Kidney epithelial cell (primary cell): ENCODE data around the gene BPIFB3. TPM values are rescaled to one million over a fixed set of nuclear protein-coding genes. Genes with fewer than 3 reads are reported as not detected.
"Not testable (repeated sequence)": the region's sequence is repeated elsewhere in the genome, so short reads cannot be mapped to it uniquely, and the experiment has no call there.

Experiments
- DNase-seq: peaks from one replicate; pipeline ENCODE4 v3.0.0-alpha.2; 2010; ENCODE audit warnings: low read depth
- H3K27me3 ChIP-seq: 2 replicates; pipeline ENCODE4 v1.6.0; 2011; ENCODE audit warnings: low read length; ENCODE audit not compliant: control insufficient read depth, insufficient read depth
- H3K36me3 ChIP-seq: 2 replicates; pipeline ENCODE4 v1.5.1; 2011; ENCODE audit warnings: low read length; ENCODE audit not compliant: control insufficient read depth, insufficient read depth
- H3K4me3 ChIP-seq: 2 replicates; pipeline ENCODE4 v1.5.1; 2011; ENCODE audit warnings: low read depth, mild to moderate bottlenecking, control low read depth, low read length
- total RNA-seq: library from RNA; depleted of rRNA; stranded (reverse); fragments of >200 nt; gene quantifications from 2 replicates; pipeline ENCODE4 v1.2.3, GENCODE V29; 2015
- TF ChIP-seq, protein P1 (sequence below): IDR thresholded peaks from 2 replicates; pipeline ENCODE4 v1.5.1; 2011; ENCODE audit warnings: mild to moderate bottlenecking, moderate library complexity, low read length, control low read depth, inconsistent platforms; ENCODE audit not compliant: insufficient read depth, poor library complexity, severe bottlenecking

The BPIFB3 gene
- total RNA-seq, 1 donor from 2014 or later: not detected

DNA sequence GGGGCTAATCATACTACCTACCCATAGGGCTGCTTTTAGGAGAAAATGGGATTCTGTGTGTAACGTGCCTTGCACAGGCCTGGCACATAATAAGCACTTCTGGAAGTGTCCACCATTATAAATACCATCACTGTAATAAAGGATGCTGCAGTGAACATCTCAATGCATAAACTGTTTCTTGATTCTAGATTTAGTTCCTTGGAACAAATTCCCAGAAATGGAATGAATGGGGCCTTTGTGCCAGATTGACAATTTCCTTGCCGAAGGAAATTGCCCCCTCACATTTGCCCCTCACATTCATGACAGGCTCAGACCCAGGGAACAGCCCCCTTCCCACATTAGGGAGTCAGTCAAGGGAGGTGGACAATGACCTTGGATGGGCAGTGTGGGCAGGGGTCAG lies 55.0 kb downstream of the BPIFB3 start:
- Histone ChIP-seq H3K36me3 (no peaks in the 10 kb centered on the region), H3K27me3 (no peaks in the 10 kb centered on the region), H3K4me3 (no peak overlapping the region)
- DNase-seq: no peak
- TF ChIP-seq, protein P1, sequence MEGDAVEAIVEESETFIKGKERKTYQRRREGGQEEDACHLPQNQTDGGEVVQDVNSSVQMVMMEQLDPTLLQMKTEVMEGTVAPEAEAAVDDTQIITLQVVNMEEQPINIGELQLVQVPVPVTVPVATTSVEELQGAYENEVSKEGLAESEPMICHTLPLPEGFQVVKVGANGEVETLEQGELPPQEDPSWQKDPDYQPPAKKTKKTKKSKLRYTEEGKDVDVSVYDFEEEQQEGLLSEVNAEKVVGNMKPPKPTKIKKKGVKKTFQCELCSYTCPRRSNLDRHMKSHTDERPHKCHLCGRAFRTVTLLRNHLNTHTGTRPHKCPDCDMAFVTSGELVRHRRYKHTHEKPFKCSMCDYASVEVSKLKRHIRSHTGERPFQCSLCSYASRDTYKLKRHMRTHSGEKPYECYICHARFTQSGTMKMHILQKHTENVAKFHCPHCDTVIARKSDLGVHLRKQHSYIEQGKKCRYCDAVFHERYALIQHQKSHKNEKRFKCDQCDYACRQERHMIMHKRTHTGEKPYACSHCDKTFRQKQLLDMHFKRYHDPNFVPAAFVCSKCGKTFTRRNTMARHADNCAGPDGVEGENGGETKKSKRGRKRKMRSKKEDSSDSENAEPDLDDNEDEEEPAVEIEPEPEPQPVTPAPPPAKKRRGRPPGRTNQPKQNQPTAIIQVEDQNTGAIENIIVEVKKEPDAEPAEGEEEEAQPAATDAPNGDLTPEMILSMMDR: no peak

DNA sequence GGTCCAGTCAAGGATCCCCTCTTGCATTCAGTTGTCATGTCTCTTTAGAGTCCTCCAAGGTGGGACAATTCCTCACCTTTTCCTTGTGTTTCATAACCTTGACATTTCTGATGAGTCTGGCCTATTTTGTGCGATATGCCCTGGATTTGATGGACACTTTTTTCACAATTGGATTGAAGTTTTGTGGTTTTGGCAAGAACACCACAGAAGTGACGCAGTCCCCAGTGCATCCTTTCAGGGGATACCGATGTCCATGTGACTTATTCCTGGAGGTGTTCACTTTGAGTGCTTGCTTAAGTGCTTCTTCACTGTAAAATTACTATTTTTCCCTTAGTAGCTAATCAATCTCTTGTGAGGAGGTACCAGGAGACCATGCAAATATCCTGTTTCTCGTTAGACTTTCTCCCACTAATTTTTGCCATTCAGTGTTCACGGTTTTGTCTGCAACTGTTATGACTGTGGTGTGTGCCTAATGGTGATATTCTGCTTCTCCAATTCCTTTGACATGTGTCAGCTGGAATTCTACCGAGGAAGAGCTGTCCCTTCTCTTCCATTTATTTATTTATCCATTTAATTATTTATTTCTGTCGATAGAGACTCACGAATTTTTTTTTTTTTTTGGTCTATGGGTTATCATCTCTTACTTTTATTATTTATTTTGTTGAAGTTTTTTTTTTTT lies 56.6 kb downstream of the BPIFB3 start:
- Histone ChIP-seq H3K27me3 (no peaks in the 10 kb centered on the region), H3K4me3 (no peak overlapping the region), H3K36me3 (no peaks in the 10 kb centered on the region)
- TF ChIP-seq, protein P1: no peak
- no peak for DNase-seq

DNA sequence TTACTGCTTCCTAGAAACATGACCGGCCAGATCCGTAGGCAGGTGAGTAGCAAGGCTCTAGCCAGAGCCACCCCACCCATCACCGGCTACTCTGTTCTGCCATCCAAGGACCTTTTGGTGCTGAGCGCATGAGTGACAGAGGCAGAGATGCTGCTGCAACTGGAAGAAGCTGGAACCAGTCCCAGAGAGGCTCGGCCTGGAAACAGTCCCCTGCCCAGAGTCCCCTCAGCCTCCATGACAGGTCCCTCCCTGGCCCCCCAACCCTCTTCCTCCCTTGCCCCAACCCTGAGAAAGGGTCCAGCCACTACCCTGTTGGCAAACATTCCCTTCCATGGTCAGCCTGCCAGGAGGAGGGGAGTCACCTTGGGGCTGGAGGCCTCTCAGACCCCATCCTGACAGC lies 57.6 kb downstream of the BPIFB3 start:
- DNase-seq: no peak
- no peaks in the 10 kb centered on the region for H3K27me3 ChIP-seq
- no peak overlapping the region for H3K4me3 ChIP-seq
- H3K36me3 ChIP-seq: no peaks in the 10 kb centered on the region
- TF ChIP-seq, protein P1: no peak

DNA sequence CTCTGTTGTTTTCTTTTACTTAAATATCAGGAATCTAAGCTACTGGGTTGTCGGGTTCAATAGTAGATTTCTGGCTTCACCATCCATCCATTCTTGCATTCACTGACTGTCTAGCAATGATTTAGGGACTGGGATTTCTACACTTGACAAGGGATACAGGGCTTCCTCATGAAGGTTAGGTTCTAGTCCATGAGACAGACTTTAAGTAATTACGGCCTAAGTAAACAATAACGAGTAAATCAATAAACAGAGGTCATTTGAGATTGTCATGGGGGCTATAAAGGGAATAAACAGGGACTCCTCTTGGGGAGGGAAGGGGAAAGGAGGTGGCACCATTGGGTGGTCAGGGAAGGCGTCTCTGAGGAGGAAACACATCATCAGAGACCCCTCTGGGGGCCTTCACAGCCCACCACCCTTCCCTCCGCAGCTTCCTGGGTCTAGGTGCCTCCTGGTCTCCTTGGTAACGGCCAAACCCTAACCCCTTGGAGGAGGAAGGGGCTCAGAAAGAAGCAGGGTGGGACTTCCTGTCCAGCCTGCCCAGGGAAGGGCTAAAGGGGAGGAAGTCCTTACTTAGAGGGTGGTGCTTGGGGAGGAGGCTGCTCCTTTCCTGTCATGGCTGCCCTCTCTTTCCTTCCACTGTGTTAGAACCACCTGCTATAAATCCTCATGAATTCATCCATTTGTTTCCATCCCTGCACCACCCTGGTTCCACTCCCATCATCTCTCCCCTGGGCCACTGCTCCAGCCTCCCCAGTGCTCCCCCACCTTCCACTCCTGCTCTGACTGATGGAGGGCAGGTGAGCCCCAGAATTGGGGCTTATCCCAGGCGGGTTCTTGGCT lies 59.1 kb downstream of the BPIFB3 start:
- H3K4me3 ChIP-seq: no peak overlapping the region
- H3K36me3 ChIP-seq: no peaks in the 10 kb centered on the region
- TF ChIP-seq, protein P1: no peak
- DNase-seq: no peak
- H3K27me3 ChIP-seq: no peaks in the 10 kb centered on the region

DNA sequence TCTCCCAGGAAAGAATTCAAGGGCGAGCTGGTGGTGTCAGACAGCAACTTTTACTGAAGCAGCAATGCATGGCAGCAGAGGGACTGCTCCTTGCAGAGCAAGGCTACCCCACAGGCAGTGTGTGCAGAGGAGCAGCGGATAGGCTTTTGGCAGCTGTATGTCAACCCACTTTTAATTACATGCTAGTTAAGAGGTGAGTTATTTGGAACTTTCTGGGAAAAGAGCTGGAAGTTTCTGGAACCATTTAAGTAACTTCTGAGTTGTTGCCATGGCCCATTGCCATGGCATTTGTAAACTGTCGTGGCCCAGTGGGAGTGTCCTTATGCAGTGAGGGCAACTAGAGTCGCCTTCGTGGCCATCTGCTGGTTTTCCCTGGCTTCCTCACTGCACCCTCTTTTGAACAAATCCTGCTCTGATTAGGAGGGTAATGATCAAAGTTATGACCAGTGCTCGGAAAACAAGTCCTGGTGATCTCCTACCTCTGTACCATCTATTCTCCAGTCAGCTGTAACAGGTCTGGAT lies 59.7 kb downstream of the BPIFB3 start:
- Histone ChIP-seq H3K4me3 (no peak overlapping the region), H3K36me3 (no peaks in the 10 kb centered on the region), H3K27me3 (no peaks in the 10 kb centered on the region)
- no peak for DNase-seq
- TF ChIP-seq, protein P1: no peak

DNA sequence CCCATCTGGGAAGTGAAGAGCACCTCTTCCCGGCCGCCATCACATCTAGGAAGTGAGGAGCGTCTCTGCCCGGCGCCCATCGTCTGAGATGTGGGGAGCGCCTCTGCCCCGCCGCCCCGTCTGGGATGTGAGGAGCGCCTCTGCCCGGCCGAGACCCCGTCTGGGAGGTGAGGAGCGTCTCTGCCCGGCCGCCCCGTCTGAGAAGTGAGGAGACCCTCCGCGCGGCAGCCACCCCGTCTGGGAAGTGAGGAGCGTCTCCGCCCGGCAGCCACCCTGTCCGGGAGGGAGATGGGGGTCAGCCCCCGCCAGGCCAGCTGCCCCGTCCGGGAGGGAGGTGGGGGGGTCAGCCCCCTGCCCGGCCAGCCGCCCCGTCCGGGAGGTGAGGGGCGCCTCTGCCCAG lies 61.8 kb downstream of the BPIFB3 start:
- H3K4me3 ChIP-seq, DNase-seq, H3K36me3 ChIP-seq: not testable (repeated sequence)

More for the DNA sequence above, 61.8 kb downstream of the BPIFB3 start:
- not testable (repeated sequence) for H3K27me3 ChIP-seq
